Upper lobe of left lung (tissue), 6 donors: ENCODE measurements around the gene TLE4. TPM values are rescaled to one million over a fixed set of nuclear protein-coding genes. Genes with fewer than 3 reads are reported as not detected.

Experiments used
- ATAC-seq, 2 donors: fragments of 200-7000 bp; cut with Tn5 transposase; one replicate each; pipeline ENCODE4 v1.9.1; 2022; ENCODE audit warnings: mild to moderate bottlenecking in 2 of 2, moderate library complexity in 2 of 2; ENCODE audit not compliant: low FRiP score in 2 of 2
- DNase-seq, 2 donors: peaks; one replicate each; pipeline ENCODE4 v3.0.0-alpha.2; 2019 to 2020
- H3K27ac ChIP-seq, 4 donors: fragments of 200-600 bp; sonication (generic); one replicate each; pipeline ENCODE4 v1.5.1; 2016 to 2019
- H3K27me3 ChIP-seq, 4 donors: fragments of 200-600 bp; sonication (generic); one replicate each; pipeline ENCODE4 v1.5.1; 2017 to 2019
- H3K36me3 ChIP-seq, 4 donors: fragments of 200-600 bp; sonication (generic); one replicate each; pipeline ENCODE4 v1.5.1; 2016 to 2019
- H3K4me1 ChIP-seq, 4 donors: fragments of 200-600 bp; sonication (generic); one replicate each; pipeline ENCODE4 v1.5.1; 2018 to 2019
- H3K4me3 ChIP-seq, 4 donors: fragments of 200-600 bp; sonication (generic); one replicate each; pipeline ENCODE4 v1.5.1; 2017 to 2019; ENCODE audit warnings: mild to moderate bottlenecking in 2 of 4, moderate library complexity in 1 of 4
- H3K9me3 ChIP-seq, 4 donors: fragments of 200-600 bp; sonication (generic); one replicate each; pipeline ENCODE4 v1.5.1; 2018 to 2019
- EP300 ChIP-seq, 4 donors: sonication (generic); formaldehyde crosslinking; IDR thresholded peaks; one replicate each; pipeline ENCODE4 v1.5.1; 2017; ENCODE audit warnings: antibody characterized with exemption in 4 of 4, control low read depth in 2 of 4
- POLR2A ChIP-seq, 4 donors: fragments of 450-650 bp; IDR thresholded peaks; one replicate each; pipeline ENCODE4 v1.5.1; 2016 to 2017; ENCODE audit warnings: antibody characterized with exemption in 4 of 4, mild to moderate bottlenecking in 2 of 4
- POLR2AphosphoS5 ChIP-seq, 2 donors: sonication (generic); formaldehyde crosslinking; IDR thresholded peaks; one replicate each; pipeline ENCODE4 v1.5.1; 2017; ENCODE audit warnings: antibody characterized with exemption in 2 of 2
- WGBS, 2 donors: methylation state at CpG; one replicate each; pipeline ENCODE4 v1.1.5; 2017 to 2018; 5-methylcytosine and 5-hydroxymethylcytosine counted together
- total RNA-seq, 6 donors: library from RNA; depleted of rRNA in 4 of 6; stranded (reverse); fragments of >200 nt in 4 of 6; gene quantifications; one replicate each; pipeline versions ENCODE4 v1.1.0 to v1.2.1, GENCODE V29; 2016 to 2021
- TF ChIP-seq, protein P1 (sequence below), 6 experiments: fragments of 450-650 bp in 4 of 6; fragments of 200-600 bp in 2 of 6; sonication (generic) in 2 of 6; IDR thresholded peaks; one replicate each; pipeline ENCODE4 v1.5.1; 2016 to 2019; ENCODE audit warnings: antibody characterized with exemption in 6 of 6
- donor health status: DM: no; HTN: no; CAD: no; lungs with moderate emphysema.
- donor health status: DM: no; HTN: yes; CAD: no; lungs with severe emphysema.

The TLE4 gene
- total RNA-seq, 6 donors from 2014 or later: 37.7 to 152 (median 46.7) TPM

DNA sequence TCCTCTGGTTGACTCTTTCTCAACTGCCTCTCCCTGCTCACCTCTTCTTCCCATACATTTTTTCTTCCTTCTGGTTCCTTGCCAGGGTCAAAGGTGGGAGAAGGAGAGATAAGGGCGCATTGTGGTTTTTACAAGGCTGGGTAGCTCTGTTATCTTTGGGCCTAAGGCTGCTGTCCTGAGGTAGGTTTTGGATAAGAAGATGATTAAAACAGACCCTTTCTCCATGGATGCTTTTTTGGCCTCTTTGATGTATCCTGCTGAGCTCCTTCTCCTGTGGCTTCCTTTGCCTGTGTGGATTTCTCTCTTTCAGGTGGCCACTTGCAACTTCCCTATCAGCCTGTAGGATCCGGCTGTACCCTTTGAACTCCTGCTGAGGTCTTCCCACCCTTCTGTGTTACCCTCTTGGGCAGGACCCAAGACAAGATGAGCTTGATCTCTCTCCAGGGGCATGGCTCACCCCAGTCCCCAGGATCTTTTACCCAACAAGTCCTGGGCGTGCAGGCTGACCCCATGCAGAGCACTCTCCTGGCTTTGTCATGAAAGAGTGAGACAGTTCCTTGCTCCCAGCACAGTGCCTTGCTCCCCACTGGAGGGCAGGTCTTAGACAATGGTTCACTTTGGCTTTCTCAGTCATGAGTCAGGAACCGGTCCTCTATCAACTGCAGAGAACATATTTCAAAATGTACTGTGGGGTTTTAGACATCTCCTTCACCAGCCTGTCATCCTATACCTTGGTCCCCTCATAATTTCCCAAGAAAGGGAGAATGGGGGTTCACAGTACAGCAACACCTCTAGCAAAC lies 197.9 kb downstream of the TLE4 start:
- Histone ChIP-seq H3K9me3 (no peaks in the 10 kb centered on the region), H3K27me3 (no peaks in the 10 kb centered on the region), H3K4me3 (no peak overlapping the region), H3K27ac (no peak overlapping the region), H3K36me3 (no peaks in the 10 kb centered on the region), H3K4me1 (no peaks in the 10 kb centered on the region)
- TF ChIP-seq POLR2AphosphoS5 (IDR thresholded peaks at IDR 0.05) (no peak), EP300 (IDR thresholded peaks at IDR 0.05) (no peak), POLR2A (IDR thresholded peaks at IDR 0.05) (no peak)
- TF ChIP-seq, protein P1, sequence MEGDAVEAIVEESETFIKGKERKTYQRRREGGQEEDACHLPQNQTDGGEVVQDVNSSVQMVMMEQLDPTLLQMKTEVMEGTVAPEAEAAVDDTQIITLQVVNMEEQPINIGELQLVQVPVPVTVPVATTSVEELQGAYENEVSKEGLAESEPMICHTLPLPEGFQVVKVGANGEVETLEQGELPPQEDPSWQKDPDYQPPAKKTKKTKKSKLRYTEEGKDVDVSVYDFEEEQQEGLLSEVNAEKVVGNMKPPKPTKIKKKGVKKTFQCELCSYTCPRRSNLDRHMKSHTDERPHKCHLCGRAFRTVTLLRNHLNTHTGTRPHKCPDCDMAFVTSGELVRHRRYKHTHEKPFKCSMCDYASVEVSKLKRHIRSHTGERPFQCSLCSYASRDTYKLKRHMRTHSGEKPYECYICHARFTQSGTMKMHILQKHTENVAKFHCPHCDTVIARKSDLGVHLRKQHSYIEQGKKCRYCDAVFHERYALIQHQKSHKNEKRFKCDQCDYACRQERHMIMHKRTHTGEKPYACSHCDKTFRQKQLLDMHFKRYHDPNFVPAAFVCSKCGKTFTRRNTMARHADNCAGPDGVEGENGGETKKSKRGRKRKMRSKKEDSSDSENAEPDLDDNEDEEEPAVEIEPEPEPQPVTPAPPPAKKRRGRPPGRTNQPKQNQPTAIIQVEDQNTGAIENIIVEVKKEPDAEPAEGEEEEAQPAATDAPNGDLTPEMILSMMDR (IDR thresholded peaks at IDR 0.05): no peak
- no peak for ATAC-seq
- 84 to 96% methylated on average over 3 to 4 of the region's 4 CpGs for WGBS, 2 donors
- no peak for DNase-seq

DNA sequence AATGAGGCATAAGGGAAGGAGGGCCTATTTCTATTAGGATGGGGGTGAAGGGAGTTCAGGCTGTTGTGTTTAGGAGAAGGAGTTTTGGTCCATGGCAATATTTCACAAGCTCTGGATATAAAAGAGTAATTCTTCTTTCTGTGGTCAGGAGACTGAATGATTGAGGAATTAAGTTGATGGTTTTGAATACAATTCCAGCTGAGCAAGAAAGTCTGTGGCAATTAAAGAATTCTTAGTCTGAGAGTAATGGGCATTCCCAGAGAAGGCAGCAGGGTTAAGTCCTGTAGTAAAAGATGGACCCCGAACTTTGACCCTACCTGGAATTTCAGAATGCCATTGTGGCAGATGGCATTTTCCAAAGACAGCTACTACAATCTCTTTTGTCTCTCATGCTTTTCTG lies 202.6 kb downstream of the TLE4 start:
- H3K27me3 ChIP-seq: no peaks in the 10 kb centered on the region
- H3K36me3 ChIP-seq: no peaks in the 10 kb centered on the region
- H3K4me1 ChIP-seq: no peaks in the 10 kb centered on the region
- no peak for ATAC-seq
- DNase-seq: no peak
- no peaks in the 10 kb centered on the region for H3K9me3 ChIP-seq
- H3K27ac ChIP-seq: no peak overlapping the region
- 92 to 100% methylated on average over 1 of the region's 1 CpG for WGBS, 2 donors
- TF ChIP-seq, protein P1 (IDR thresholded peaks at IDR 0.05): no peak
- TF ChIP-seq POLR2A (IDR thresholded peaks at IDR 0.05): no peak
- no peak for TF ChIP-seq POLR2AphosphoS5 (IDR thresholded peaks at IDR 0.05)
- no peak for TF ChIP-seq EP300 (IDR thresholded peaks at IDR 0.05)
- H3K4me3 ChIP-seq: no peak overlapping the region
